K562 (cell line): Measurements from ENCODE around the gene PSMA5. TPM values are rescaled to one million over a fixed set of nuclear protein-coding genes. Genes with fewer than 3 reads are reported as not detected.

Experiments used
- ATAC-seq: fragments of 200-7000 bp; cut with Tn5 transposase; 3 replicates; pipeline ENCODE4 v1.9.1; 2020; ENCODE audit warnings: moderate library complexity
- BruUV-seq: library from RNA; stranded (reverse); fragments of 400-500 nt; replicated peaks from 2 replicates; lab custom pipeline; 2021; lab: Mats Ljungman, UMichigan
- CTCF ChIA-PET: fragments of 300-600 bp; formaldehyde crosslinking; extraction: SDS; loops from one replicate; lab custom pipeline; 2021; ENCODE audit warnings: low intra/inter-chr PET ratio; lab: Yijun Ruan, JAX
- POLR2A ChIA-PET: fragments of 300-600, 350-650 bp; sonication (Branson Sonifier 250); formaldehyde crosslinking; extraction: SDS; loops from one replicate; lab custom pipeline; 2021; ENCODE audit warnings: antibody characterized with exemption, inconsistent platforms; lab: Yijun Ruan, JAX
- DNase-seq, 4 experiments: peaks; one replicate each; pipeline versions ENCODE4 v3.0.0 to v3.0.0-alpha.2; 2011 to 2018; ENCODE audit warnings: low spot score in 3 of 4, mixed read lengths in 3 of 4; ENCODE audit errors: extremely low read depth in 1 of 4
- FAIRE-seq: peaks from 2 replicates; lab custom pipeline; 2011; peaks lifted over from hg19 to GRCh38; lab: Jason Lieb, UNC
- H2AFZ ChIP-seq: 2 replicates; pipeline ENCODE4 v1.6.0; 2011; ENCODE audit warnings: low read depth, low read length, control low read depth, inconsistent platforms
- H3K27ac ChIP-seq: fragments of 200-600 bp; 3 replicates; pipeline ENCODE4 v1.8.0; 2011; ENCODE audit warnings: low read depth, mild to moderate bottlenecking, control low read depth, inconsistent platforms, low read length, moderate library complexity, mixed read lengths; ENCODE audit errors: extremely low read depth
- H3K27me3 ChIP-seq, 2 experiments: fragments of 300-600 bp in 1 of 2; 2 replicates in 1 of 2; 3 replicates in 1 of 2; pipeline versions ENCODE4 v1.6.0 to v1.8.0; 2011; ENCODE audit warnings: inconsistent platforms in 2 of 2, low read length in 2 of 2, mild to moderate bottlenecking in 1 of 2, mixed read lengths in 1 of 2, moderate library complexity in 1 of 2; ENCODE audit not compliant: control insufficient read depth in 2 of 2, insufficient read depth in 2 of 2
- H3K36me3 ChIP-seq: fragments of 300-600 bp; 3 replicates; pipeline ENCODE4 v1.8.0; 2011; ENCODE audit warnings: mild to moderate bottlenecking, low read length, inconsistent platforms; ENCODE audit not compliant: control insufficient read depth, insufficient read depth
- H3K4me1 ChIP-seq, 2 experiments: fragments of 200-600 bp in 1 of 2; replicated peaks in 1 of 2; 2 replicates in 1 of 2; 3 replicates in 1 of 2; pipeline versions ENCODE4 v1.5.1 to v1.8.0; 2011; ENCODE audit warnings: inconsistent platforms in 2 of 2, low read length in 2 of 2, mild to moderate bottlenecking in 1 of 2, mixed read lengths in 1 of 2, moderate library complexity in 1 of 2; ENCODE audit not compliant: control insufficient read depth in 2 of 2, insufficient read depth in 2 of 2
- H3K4me2 ChIP-seq: 2 replicates; pipeline ENCODE4 v1.6.1; 2011; ENCODE audit warnings: low read length, control low read depth, inconsistent platforms, mixed read lengths; ENCODE audit not compliant: insufficient read depth
- H3K4me3 ChIP-seq: fragments of 200-600 bp; sonication (generic), shearing (Covaris generic); 2 replicates; pipeline ENCODE4 v1.5.1; 2016; ENCODE audit warnings: control low read depth, inconsistent platforms
- H3K79me2 ChIP-seq: fragments of 200-600 bp; 3 replicates; pipeline ENCODE4 v1.8.0; 2011; ENCODE audit warnings: low read length, inconsistent platforms; ENCODE audit not compliant: control insufficient read depth, insufficient read depth
- H3K9ac ChIP-seq, 2 experiments: 2 replicates each; pipeline versions ENCODE4 v1.6.0 to v1.6.1; 2011; ENCODE audit warnings: low read depth in 2 of 2, low read length in 2 of 2, control low read depth in 1 of 2, inconsistent platforms in 1 of 2, mild to moderate bottlenecking in 1 of 2, mixed read lengths in 1 of 2; ENCODE audit not compliant: insufficient read depth in 1 of 2
- H3K9me1 ChIP-seq: one replicate; pipeline ENCODE4 v1.6.0; 2011; ENCODE audit warnings: inconsistent platforms, mild to moderate bottlenecking, low read length, moderate library complexity; ENCODE audit not compliant: control insufficient read depth, insufficient read depth
- H3K9me3 ChIP-seq: replicated peaks from 2 replicates; pipeline ENCODE4 v1.5.1; 2011; ENCODE audit warnings: low read depth, low read length, inconsistent platforms; ENCODE audit not compliant: control insufficient read depth, insufficient read depth
- H4K20me1 ChIP-seq: replicated peaks from 2 replicates; pipeline ENCODE4 v1.6.1; 2011; ENCODE audit warnings: low read length, inconsistent platforms, mixed read lengths; ENCODE audit not compliant: control insufficient read depth, insufficient read depth
- GTF2E2 ChIP-seq: fragments of 200-800 bp; sonication (Bioruptor generic); IDR thresholded peaks from 2 replicates; pipeline ENCODE4 v1.6.1; 2016; ENCODE audit warnings: missing genetic modification characterization, missing compliant biosample characterization
- HDAC3 ChIP-seq: fragments of 450-650 bp; IDR thresholded peaks from 2 replicates; pipeline ENCODE4 v1.6.1; 2018; ENCODE audit warnings: borderline replicate concordance, mild to moderate bottlenecking, moderate library complexity; ENCODE audit not compliant: partially characterized antibody
- HDAC6 ChIP-seq: IDR thresholded peaks from 2 replicates; pipeline ENCODE4 v1.6.1; 2012; ENCODE audit warnings: low read depth, mild to moderate bottlenecking, control low read depth, inconsistent platforms, low read length, moderate library complexity
- KAT2B ChIP-seq: IDR thresholded peaks from one replicate; pipeline ENCODE4 v1.6.1; 2012; ENCODE audit warnings: low read depth, mild to moderate bottlenecking, control low read depth, inconsistent platforms, low read length, moderate library complexity
- KDM1A ChIP-seq, 2 experiments: fragments of 450-650 bp; IDR thresholded peaks; 2 replicates each; pipeline ENCODE4 v1.6.1; 2016; ENCODE audit warnings: mild to moderate bottlenecking in 2 of 2
- NCOA2 ChIP-seq, 2 experiments: fragments of 450-650 bp; IDR thresholded peaks; 2 replicates each; pipeline ENCODE4 v1.6.1; 2018; ENCODE audit warnings: mild to moderate bottlenecking in 2 of 2, moderate library complexity in 1 of 2; ENCODE audit not compliant: partially characterized antibody in 2 of 2
- YBX1 ChIP-seq: fragments of 450-650 bp; IDR thresholded peaks from 2 replicates; pipeline ENCODE4 v1.7.1; 2016; ENCODE audit warnings: mild to moderate bottlenecking
- ZNF395 ChIP-seq: fragments of 200-800 bp; sonication (Bioruptor generic); IDR thresholded peaks from 2 replicates; pipeline ENCODE4 v1.6.1; 2017; ENCODE audit warnings: missing genetic modification characterization, missing compliant biosample characterization
- ZNF407 ChIP-seq: fragments of 450-650 bp; IDR thresholded peaks from 2 replicates; pipeline ENCODE4 v1.6.1; 2016; ENCODE audit warnings: low read depth
- in situ Hi-C: fragments of 300-500 bp; cut with MboI; formaldehyde crosslinking; loops from 4 replicates; pipeline ENCODE4 v1.15.0; 2018; ENCODE audit warnings: inconsistent platforms, mixed read lengths
- intact Hi-C: fragments of 100-400 bp; cut with micrococcal nuclease; formaldehyde crosslinking; loops from 2 replicates; pipeline ENCODE4 v1.14.2; 2022
- polyA plus RNA-seq, 8 experiments: library from polyadenylated mRNA; depleted of rRNA in 4 of 8; stranded (reverse) in 5 of 8; unstranded in 3 of 8; fragments of >200 nt; fragmentation: Nextera tagmentation in 2 of 8; fragmentation: Illumina TruSeq in 1 of 8; extraction: Ambion mirVana in 2 of 8; extraction: Trizol in 1 of 8; gene quantifications; 2 replicates each; pipeline versions ENCODE4 v1.2.1 to v1.2.3, GENCODE V29; 2011 to 2014; ENCODE audit warnings: inconsistent platforms in 1 of 8, missing spikeins in 1 of 8
- total RNA-seq, 7 experiments: library from RNA; depleted of rRNA in 6 of 7; stranded (reverse); fragments of >200 nt in 6 of 7; fragmentation: Illumina TruSeq in 2 of 7; extraction: Trizol in 2 of 7; gene quantifications; 2 replicates each; pipeline versions ENCODE4 v1.2.1 to v1.2.3, GENCODE V29; 2011 to 2021; ENCODE audit warnings: low replicate concordance in 1 of 7

PSMA5 gene
- total and polyA plus RNA-seq, 9 of the 15 experiments (the other 6 are each of a cell fraction or from before 2014, with no cell fraction given): 82.6 to 542 (median 287) TPM

GRCh38 chr1:109391626-109392025, 34.6 kb downstream of the PSMA5 start:
- Histone ChIP-seq H3K27me3 (no peaks in the 10 kb centered on the region), H3K9ac (peak overlapping the region in 1 of 2 experiments; percentile 86; a peak in 2 of 4 replicates), H3K4me3 (peak overlapping the region; percentile 35), H3K79me2 (peaks cover 100% of the 10 kb centered on the region), H4K20me1 (no peaks in the 10 kb centered on the region), H3K36me3 (peaks cover 22% of the 10 kb centered on the region), H3K9me1 (no peaks in the 10 kb centered on the region), H3K4me1 (peaks cover 36 to 79% of the 10 kb centered on the region in 2 experiments), H3K27ac (peak overlapping the region; percentile 92), H3K4me2 (peak overlapping the region; percentile 93), H3K9me3 (no peaks in the 10 kb centered on the region), H2AFZ (no peak overlapping the region)
- CTCF ChIA-PET: no interaction called here
- POLR2A ChIA-PET: interaction anchor here (0.7 to 4.6 kb wide), 5 partner anchors 12 to 137 kb away, joined by 3 to 35 read pairs (median 3); no protein-coding TSS in a partner anchor
- no peak for DNase-seq
- ATAC-seq: no peak
- no peak for FAIRE-seq
- no TSS peak for BruUV-seq
- TF ChIP-seq KAT2B: no peak
- no peak for TF ChIP-seq HDAC6
- TF ChIP-seq ZNF395 (CRISPR knock-in tag): 0 out of 2 replicates have a peak, but pooled peaks have one; percentile 63
- peak; percentile 29 for TF ChIP-seq HDAC3
- TF ChIP-seq YBX1: no peak
- no peak for TF ChIP-seq GTF2E2 (tag)
- no peak for TF ChIP-seq ZNF407
- TF ChIP-seq KDM1A (IDR thresholded peaks at IDR 0.05): peak; percentile 34 to 37; a peak in 2 of 4 replicates
- TF ChIP-seq NCOA2 (IDR thresholded peaks at IDR 0.05; ENCODE audit: partially characterized antibody in 2 of 2): peak in 1 of 2 experiments; percentile 16
- in situ Hi-C loops: no loop called here
- intact Hi-C loops: no loop called here
